Measurements from ENCODE around the gene CLDND2.

Gene CLDND2

DNA sequence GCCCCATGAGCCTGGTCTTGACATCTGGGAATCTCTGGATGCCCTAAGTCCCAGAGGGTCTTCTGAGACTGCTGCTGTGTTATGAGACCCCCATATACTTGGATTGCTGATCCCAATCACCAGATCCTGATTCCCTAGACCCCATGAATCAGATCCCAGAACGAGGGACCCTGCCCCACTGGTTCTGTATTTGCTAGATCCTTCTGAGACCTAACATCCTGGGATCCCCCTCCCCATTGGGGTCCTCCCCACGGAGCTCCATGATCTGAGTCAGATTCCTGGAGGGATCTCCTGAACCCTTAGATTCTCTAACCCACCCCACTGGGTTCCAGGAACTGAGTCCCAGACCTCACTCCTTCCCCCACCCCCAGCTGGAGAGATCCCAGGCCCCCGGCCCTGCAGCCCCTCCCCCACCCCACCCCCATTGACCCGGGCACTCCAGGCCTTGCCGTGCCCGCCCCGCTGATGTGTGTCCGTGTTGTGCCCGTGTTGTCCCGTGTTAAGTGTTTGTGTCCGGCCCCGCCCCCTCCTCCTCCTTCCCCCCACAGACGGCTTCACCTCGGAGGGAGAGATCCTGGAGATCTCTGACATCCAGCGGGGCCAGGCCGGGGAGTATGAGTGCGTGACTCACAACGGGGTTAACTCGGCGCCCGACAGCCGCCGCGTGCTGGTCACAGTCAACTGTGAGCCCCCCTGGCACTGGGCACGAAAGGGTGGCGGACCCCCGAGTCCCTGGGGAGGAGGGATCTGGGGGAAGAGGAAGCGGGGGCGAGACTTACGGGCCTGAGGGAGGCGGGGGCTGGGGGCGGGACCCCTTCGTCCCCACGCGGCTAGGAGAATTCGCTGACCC, 42.4 kb downstream of the CLDND2 start:
- Histone ChIP-seq H3K9ac (no peak overlapping the region), H3K4me3 (IDR thresholded peaks at IDR 0.05; ENCODE audit: insufficient read depth, low read depth, low read length) (no peak overlapping the region), H3K36me3 (ENCODE audit: insufficient read depth) (no peaks in the 10 kb centered on the region), H3K4me1 (ENCODE audit: low read depth, poor library complexity, severe bottlenecking) (no peaks in the 10 kb centered on the region), H3K27me3 (ENCODE audit: insufficient read depth, low read depth) (no peaks in the 10 kb centered on the region), H3K27ac (no peak overlapping the region), H2AFZ (ENCODE audit: low read depth) (no peak overlapping the region), H3K4me2 (no peak overlapping the region), H4K20me1 (ENCODE audit: insufficient read depth) (no peaks in the 10 kb centered on the region), H3K79me2 (ENCODE audit: insufficient read depth, low read depth) (no peaks in the 10 kb centered on the region)
- TF ChIP-seq, protein P1, sequence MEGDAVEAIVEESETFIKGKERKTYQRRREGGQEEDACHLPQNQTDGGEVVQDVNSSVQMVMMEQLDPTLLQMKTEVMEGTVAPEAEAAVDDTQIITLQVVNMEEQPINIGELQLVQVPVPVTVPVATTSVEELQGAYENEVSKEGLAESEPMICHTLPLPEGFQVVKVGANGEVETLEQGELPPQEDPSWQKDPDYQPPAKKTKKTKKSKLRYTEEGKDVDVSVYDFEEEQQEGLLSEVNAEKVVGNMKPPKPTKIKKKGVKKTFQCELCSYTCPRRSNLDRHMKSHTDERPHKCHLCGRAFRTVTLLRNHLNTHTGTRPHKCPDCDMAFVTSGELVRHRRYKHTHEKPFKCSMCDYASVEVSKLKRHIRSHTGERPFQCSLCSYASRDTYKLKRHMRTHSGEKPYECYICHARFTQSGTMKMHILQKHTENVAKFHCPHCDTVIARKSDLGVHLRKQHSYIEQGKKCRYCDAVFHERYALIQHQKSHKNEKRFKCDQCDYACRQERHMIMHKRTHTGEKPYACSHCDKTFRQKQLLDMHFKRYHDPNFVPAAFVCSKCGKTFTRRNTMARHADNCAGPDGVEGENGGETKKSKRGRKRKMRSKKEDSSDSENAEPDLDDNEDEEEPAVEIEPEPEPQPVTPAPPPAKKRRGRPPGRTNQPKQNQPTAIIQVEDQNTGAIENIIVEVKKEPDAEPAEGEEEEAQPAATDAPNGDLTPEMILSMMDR (conservative IDR thresholded peaks at IDR 0.05; ENCODE audit: low read depth, low read length), result no peak

DNA sequence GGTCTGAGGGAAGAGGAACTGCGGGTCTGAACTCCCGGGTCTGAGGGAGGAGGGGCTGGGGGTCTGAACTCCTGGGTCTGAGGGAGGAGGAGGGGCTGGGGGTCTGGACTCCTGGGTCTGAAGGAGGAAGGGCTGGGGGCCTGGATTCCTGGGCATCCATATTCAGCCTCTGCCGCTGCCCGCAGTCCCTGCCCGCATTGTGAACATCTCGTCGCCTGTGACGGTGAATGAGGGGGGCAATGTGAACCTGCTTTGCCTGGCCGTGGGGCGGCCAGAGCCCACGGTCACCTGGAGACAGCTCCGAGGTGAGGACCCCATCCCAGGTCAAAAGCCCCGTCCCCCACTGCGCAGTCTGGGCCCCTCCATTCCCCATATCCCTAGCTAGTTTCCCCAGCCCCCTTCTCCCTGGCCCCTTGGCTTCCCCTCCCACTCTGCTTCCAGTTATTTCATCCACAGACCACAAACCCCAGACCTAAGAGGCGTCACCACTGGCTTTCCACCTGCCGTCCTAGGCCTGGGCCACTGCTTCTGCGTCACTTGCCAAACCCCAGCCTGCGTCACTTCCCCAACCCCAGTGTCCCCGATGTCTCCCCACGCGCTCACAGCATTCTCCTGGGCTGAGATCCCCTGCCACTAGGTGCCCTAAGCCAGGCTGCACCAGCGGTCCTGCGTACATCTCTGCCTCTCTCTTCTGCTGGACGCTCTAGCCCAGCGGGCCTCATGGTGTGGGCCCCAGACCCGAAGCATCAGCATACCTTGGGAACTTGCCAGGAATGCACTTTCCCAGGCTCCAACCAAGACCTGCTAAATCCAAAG, 43.4 kb downstream of the CLDND2 start:
- Histone ChIP-seq H4K20me1 (ENCODE audit: insufficient read depth) (no peaks in the 10 kb centered on the region), H3K27ac (no peak overlapping the region), H3K9ac (no peak overlapping the region), H2AFZ (ENCODE audit: low read depth) (no peak overlapping the region), H3K4me1 (ENCODE audit: low read depth, poor library complexity, severe bottlenecking) (no peaks in the 10 kb centered on the region), H3K27me3 (ENCODE audit: insufficient read depth, low read depth) (no peaks in the 10 kb centered on the region), H3K79me2 (ENCODE audit: insufficient read depth, low read depth) (no peaks in the 10 kb centered on the region), H3K36me3 (ENCODE audit: insufficient read depth) (no peaks in the 10 kb centered on the region), H3K4me3 (IDR thresholded peaks at IDR 0.05; ENCODE audit: insufficient read depth, low read depth, low read length) (no peak overlapping the region), H3K4me2 (no peak overlapping the region)
- TF ChIP-seq, protein P1 (conservative IDR thresholded peaks at IDR 0.05; ENCODE audit: low read depth, low read length), result no peak

DNA sequence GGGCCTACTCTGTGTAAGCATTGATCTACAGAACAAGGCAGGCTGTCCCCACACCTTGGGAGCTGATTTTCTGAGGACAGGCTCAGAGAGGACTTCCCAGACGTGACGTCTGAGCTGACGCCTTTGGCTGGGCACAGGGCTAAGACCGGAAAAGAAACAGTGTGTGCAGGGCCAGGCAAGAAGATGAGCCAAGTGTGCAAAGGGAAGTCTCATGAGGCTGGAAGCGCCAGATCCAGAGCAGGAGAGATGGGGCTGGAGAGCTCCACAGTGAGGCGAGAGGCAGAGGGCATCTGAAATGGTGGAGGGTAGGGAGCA, 44.7 kb downstream of the CLDND2 start:
- no peak overlapping the region for H3K4me2 ChIP-seq
- no peak overlapping the region for H3K27ac ChIP-seq
- H3K9ac ChIP-seq, result no peak overlapping the region
- TF ChIP-seq, protein P1 (conservative IDR thresholded peaks at IDR 0.05; ENCODE audit: low read depth, low read length), result no peak
- no peaks in the 10 kb centered on the region for H3K27me3 ChIP-seq (ENCODE audit: insufficient read depth, low read depth)
- no peaks in the 10 kb centered on the region for H3K79me2 ChIP-seq (ENCODE audit: insufficient read depth, low read depth)
- no peaks in the 10 kb centered on the region for H3K36me3 ChIP-seq (ENCODE audit: insufficient read depth)
- no peaks in the 10 kb centered on the region for H3K4me1 ChIP-seq (ENCODE audit: low read depth, poor library complexity, severe bottlenecking)
- H4K20me1 ChIP-seq (ENCODE audit: insufficient read depth), result no peaks in the 10 kb centered on the region
- no peak overlapping the region for H3K4me3 ChIP-seq (IDR thresholded peaks at IDR 0.05; ENCODE audit: insufficient read depth, low read depth, low read length)
- no peak overlapping the region for H2AFZ ChIP-seq (ENCODE audit: low read depth)

DNA sequence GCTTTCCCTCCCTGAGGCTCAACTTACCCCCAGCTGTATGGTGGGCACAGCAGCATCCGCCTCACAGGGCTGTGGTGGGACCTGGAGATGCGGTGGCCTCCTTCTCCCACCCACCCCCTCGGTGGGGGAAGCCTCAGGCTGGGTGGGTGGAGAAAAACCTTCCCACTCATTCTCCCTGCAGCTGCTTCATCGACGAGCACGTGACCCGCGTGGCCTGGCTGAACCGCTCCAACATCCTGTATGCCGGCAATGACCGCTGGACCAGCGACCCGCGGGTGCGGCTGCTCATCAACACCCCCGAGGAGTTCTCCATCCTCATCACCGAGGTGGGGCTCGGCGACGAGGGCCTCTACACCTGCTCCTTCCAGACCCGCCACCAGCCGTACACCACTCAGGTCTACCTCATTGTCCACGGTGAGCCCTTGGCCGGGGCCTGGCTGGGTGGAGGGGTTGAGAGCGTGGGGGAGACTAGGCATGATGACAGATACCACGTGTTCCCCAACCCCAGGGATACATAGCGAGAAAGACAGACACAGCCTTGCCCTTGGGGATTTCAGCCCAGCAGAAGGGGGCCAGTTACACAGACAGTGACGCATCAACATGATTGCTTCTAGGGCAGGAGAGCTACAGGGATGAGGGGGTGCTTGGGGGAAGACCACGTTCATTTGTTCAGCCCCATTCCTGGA, 45.2 kb downstream of the CLDND2 start:
- no peak overlapping the region for H3K4me3 ChIP-seq (IDR thresholded peaks at IDR 0.05; ENCODE audit: insufficient read depth, low read depth, low read length)
- no peak overlapping the region for H3K27ac ChIP-seq
- TF ChIP-seq, protein P1 (conservative IDR thresholded peaks at IDR 0.05; ENCODE audit: low read depth, low read length), result no peak
- H3K27me3 ChIP-seq (ENCODE audit: insufficient read depth, low read depth), result no peaks in the 10 kb centered on the region
- no peak overlapping the region for H3K9ac ChIP-seq
- no peaks in the 10 kb centered on the region for H4K20me1 ChIP-seq (ENCODE audit: insufficient read depth)
- no peaks in the 10 kb centered on the region for H3K4me1 ChIP-seq (ENCODE audit: low read depth, poor library complexity, severe bottlenecking)
- H2AFZ ChIP-seq (ENCODE audit: low read depth), result no peak overlapping the region
- no peak overlapping the region for H3K4me2 ChIP-seq
- H3K36me3 ChIP-seq (ENCODE audit: insufficient read depth), result no peaks in the 10 kb centered on the region
- H3K79me2 ChIP-seq (ENCODE audit: insufficient read depth, low read depth), result no peaks in the 10 kb centered on the region
